GM13976 (cell line): ENCODE results near the gene SUPT3H.

ENCODE experiments used
- DNase-seq: peaks from one replicate; pipeline ENCODE4 v3.0.0; 2012; ENCODE audit warnings: low spot score
- in situ Hi-C: fragments of 300-500 bp; cut with MboI; formaldehyde crosslinking; loops from one replicate; pipeline ENCODE4 v1.12.0; 2022; ENCODE audit warnings: low sequenced_read_pairs, mixed read lengths, inconsistent platforms; ENCODE audit not compliant: unreplicated experiment
- TF ChIP-seq, protein P1 (sequence below): IDR thresholded peaks from 2 replicates; pipeline ENCODE4 v1.5.1; 2012; ENCODE audit warnings: borderline replicate concordance, mild to moderate bottlenecking; ENCODE audit not compliant: insufficient read depth; ENCODE audit errors: extremely low read depth, missing control alignments, control extremely low read depth

The SUPT3H gene

GRCh38 chr6:44804546-44805159, 573.1 kb downstream of the SUPT3H start:
- in situ Hi-C loops = no loop called here
- no peak for DNase-seq
- TF ChIP-seq, protein P1, sequence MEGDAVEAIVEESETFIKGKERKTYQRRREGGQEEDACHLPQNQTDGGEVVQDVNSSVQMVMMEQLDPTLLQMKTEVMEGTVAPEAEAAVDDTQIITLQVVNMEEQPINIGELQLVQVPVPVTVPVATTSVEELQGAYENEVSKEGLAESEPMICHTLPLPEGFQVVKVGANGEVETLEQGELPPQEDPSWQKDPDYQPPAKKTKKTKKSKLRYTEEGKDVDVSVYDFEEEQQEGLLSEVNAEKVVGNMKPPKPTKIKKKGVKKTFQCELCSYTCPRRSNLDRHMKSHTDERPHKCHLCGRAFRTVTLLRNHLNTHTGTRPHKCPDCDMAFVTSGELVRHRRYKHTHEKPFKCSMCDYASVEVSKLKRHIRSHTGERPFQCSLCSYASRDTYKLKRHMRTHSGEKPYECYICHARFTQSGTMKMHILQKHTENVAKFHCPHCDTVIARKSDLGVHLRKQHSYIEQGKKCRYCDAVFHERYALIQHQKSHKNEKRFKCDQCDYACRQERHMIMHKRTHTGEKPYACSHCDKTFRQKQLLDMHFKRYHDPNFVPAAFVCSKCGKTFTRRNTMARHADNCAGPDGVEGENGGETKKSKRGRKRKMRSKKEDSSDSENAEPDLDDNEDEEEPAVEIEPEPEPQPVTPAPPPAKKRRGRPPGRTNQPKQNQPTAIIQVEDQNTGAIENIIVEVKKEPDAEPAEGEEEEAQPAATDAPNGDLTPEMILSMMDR = no peak

DNA sequence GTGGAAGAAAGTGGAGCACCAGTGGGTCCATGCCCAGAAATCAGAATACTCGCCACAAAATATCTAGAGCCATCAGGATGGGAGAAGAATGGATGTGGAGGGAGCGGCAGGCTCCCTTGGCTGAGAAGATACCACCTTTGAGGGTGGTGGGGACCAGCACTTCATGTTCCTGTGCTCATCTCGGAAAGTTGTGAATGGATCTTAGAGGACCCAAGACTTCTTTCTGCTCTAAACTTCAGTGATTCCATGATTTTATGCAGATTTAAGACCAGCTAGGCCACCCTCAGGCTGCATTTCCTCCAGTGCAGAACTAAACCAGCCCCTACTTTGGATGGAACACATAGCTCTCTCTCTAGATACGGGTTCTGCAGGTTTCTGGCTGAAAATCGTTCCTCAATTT, 573.7 kb downstream of the SUPT3H start:
- in situ Hi-C loops = no loop called here
- no peak for DNase-seq
- TF ChIP-seq, protein P1 = no peak

- in situ Hi-C loops = no loop called here
- no peak for DNase-seq
Observed at GRCh38 chr6:44800784-44801592, 576.7 kb downstream of the SUPT3H start.

GRCh38 chr6:44800171-44800783, 577.5 kb downstream of the SUPT3H start:
- in situ Hi-C loops = no loop called here
- TF ChIP-seq, protein P1 = no peak
- no peak for DNase-seq

More at GRCh38 chr6:44800784-44801592, 576.7 kb downstream of the SUPT3H start:
- TF ChIP-seq, protein P1 = no peak

GRCh38 chr6:44797746-44798145, 580.0 kb downstream of the SUPT3H start:
- no peak for DNase-seq
- in situ Hi-C loops = no loop called here
- TF ChIP-seq, protein P1 = no peak

GRCh38 chr6:44795326-44795725, 582.4 kb downstream of the SUPT3H start:
- in situ Hi-C loops = no loop called here
- no peak for DNase-seq
- TF ChIP-seq, protein P1 = no peak
